Fibroblast of lung (primary cell): Measurements from ENCODE around the gene ABAT. TPM values are rescaled to one million over a fixed set of nuclear protein-coding genes. Genes with fewer than 3 reads are reported as not detected.

ENCODE experiments used
- DNase-seq, 2 donors: peaks; one replicate each; pipeline versions ENCODE4 v3.0.0 to v3.0.0-alpha.2; 2010; ENCODE audit warnings: low read depth in 2 of 2
- H2AFZ ChIP-seq: 2 replicates; pipeline ENCODE4 v1.5.1; 2012; ENCODE audit warnings: low read length, control low read depth, inconsistent platforms
- H3K27ac ChIP-seq: 2 replicates; pipeline ENCODE4 v1.5.1; 2011; ENCODE audit warnings: low read length, control low read depth; ENCODE audit not compliant: insufficient read depth
- H3K27me3 ChIP-seq: 2 replicates; pipeline ENCODE4 v1.5.1; 2011; ENCODE audit warnings: mild to moderate bottlenecking, low read length; ENCODE audit not compliant: control insufficient read depth, insufficient read depth
- H3K36me3 ChIP-seq: 2 replicates; pipeline ENCODE4 v1.5.1; 2011; ENCODE audit warnings: low read length; ENCODE audit not compliant: control insufficient read depth, insufficient read depth
- H3K4me1 ChIP-seq: 2 replicates; pipeline ENCODE4 v1.5.1; 2011; ENCODE audit warnings: low read length; ENCODE audit not compliant: control insufficient read depth, insufficient read depth; ENCODE audit errors: extremely low read depth
- H3K4me2 ChIP-seq: 2 replicates; pipeline ENCODE4 v1.5.1; 2011; ENCODE audit warnings: low read length, control low read depth; ENCODE audit not compliant: insufficient read depth; ENCODE audit errors: extremely low read depth
- H3K4me3 ChIP-seq, 4 experiments: fragments of 200-600 bp in 1 of 4; sonication (generic) in 1 of 4; replicated peaks in 1 of 4; 2 replicates each; pipeline ENCODE4 v1.5.1; 2011 to 2016; ENCODE audit warnings: low read length in 4 of 4, low read depth in 3 of 4, mild to moderate bottlenecking in 3 of 4, control low read depth in 2 of 4, inconsistent platforms in 1 of 4, mixed read lengths in 1 of 4; ENCODE audit not compliant: insufficient read depth in 1 of 4; ENCODE audit errors: control extremely low read depth in 1 of 4
- H3K79me2 ChIP-seq: 2 replicates; pipeline ENCODE4 v1.5.1; 2012; ENCODE audit warnings: mild to moderate bottlenecking, low read length, inconsistent platforms; ENCODE audit not compliant: control insufficient read depth, insufficient read depth
- H3K9ac ChIP-seq: 2 replicates; pipeline ENCODE4 v1.5.1; 2011; ENCODE audit warnings: mild to moderate bottlenecking, low read length, control low read depth; ENCODE audit not compliant: insufficient read depth
- H3K9me3 ChIP-seq: 2 replicates; pipeline ENCODE4 v1.5.1; 2012; ENCODE audit warnings: low read depth, low read length; ENCODE audit not compliant: control insufficient read depth, insufficient read depth
- H4K20me1 ChIP-seq: 2 replicates; pipeline ENCODE4 v1.5.1; 2011; ENCODE audit warnings: low read length; ENCODE audit not compliant: control insufficient read depth, insufficient read depth; ENCODE audit errors: extremely low read depth
- EZH2 ChIP-seq: IDR thresholded peaks from 2 replicates; pipeline ENCODE4 v1.5.1; 2012; ENCODE audit warnings: low read length, control low read depth, mild to moderate bottlenecking; ENCODE audit errors: missing control alignments
- polyA plus RNA-seq, 2 donors: library from polyadenylated mRNA; depleted of rRNA in 1 of 2; stranded (reverse) in 1 of 2; unstranded in 1 of 2; fragments of >200 nt; gene quantifications; 2 replicates each; pipeline ENCODE4 v1.2.1, GENCODE V29; 2011 to 2012; ENCODE audit warnings: missing spikeins in 1 of 2
- total RNA-seq: library from RNA; depleted of rRNA; stranded (reverse); fragments of >200 nt; gene quantifications from 2 replicates; pipeline ENCODE4 v1.2.1, GENCODE V29; 2014
- TF ChIP-seq, protein P1 (sequence below), 2 donors: IDR thresholded peaks in 1 of 2; conservative IDR thresholded peaks in 1 of 2; 1 replicate in 1 of 2; 2 replicates in 1 of 2; pipeline ENCODE4 v1.5.1; 2011 to 2012; ENCODE audit warnings: low read length in 2 of 2, control low read depth in 1 of 2, inconsistent platforms in 1 of 2, low read depth in 1 of 2, mild to moderate bottlenecking in 1 of 2

Gene ABAT
- total and polyA plus RNA-seq, 2 donors (not counting 1 experiment from before 2014, with no cell fraction given) = 1.8 TPM

DNA sequence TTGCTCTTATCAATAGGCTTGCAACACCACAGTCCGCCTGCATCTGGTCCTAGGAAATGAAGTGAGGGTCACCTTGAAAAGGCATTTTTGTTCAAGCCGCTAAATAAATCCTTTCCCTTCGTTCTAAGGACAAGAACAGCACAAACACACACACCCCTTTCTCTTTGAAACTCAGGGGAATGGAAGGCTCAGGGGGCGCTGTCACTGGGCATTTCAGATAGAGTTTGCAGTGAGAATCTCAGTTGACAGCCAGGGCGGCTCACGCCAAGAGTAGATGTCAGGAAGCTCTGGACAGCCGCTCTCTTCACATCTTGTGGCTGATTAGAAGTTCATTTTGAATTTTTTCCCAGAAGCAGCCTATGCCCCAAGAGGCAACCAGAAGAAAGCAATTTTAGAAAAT lies 39.8 kb downstream of the ABAT start:
- no peaks in the 10 kb centered on the region for H4K20me1 ChIP-seq
- no peak overlapping the region for H2AFZ ChIP-seq
- H3K27ac ChIP-seq = no peak overlapping the region
- no peaks in the 10 kb centered on the region for H3K9me3 ChIP-seq
- H3K79me2 ChIP-seq = no peaks in the 10 kb centered on the region
- DNase-seq = no peak
- H3K4me3 ChIP-seq = no peak overlapping the region
- no peak overlapping the region for H3K9ac ChIP-seq
- TF ChIP-seq EZH2 = no peak
- TF ChIP-seq, protein P1, sequence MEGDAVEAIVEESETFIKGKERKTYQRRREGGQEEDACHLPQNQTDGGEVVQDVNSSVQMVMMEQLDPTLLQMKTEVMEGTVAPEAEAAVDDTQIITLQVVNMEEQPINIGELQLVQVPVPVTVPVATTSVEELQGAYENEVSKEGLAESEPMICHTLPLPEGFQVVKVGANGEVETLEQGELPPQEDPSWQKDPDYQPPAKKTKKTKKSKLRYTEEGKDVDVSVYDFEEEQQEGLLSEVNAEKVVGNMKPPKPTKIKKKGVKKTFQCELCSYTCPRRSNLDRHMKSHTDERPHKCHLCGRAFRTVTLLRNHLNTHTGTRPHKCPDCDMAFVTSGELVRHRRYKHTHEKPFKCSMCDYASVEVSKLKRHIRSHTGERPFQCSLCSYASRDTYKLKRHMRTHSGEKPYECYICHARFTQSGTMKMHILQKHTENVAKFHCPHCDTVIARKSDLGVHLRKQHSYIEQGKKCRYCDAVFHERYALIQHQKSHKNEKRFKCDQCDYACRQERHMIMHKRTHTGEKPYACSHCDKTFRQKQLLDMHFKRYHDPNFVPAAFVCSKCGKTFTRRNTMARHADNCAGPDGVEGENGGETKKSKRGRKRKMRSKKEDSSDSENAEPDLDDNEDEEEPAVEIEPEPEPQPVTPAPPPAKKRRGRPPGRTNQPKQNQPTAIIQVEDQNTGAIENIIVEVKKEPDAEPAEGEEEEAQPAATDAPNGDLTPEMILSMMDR (conservative IDR thresholded peaks at IDR 0.05 in 1 of 2, IDR thresholded peaks at IDR 0.05 in 1 of 2; ENCODE audit: low read depth in 1 of 2, low read length in 2 of 2) = no peak
- H3K36me3 ChIP-seq = no peaks in the 10 kb centered on the region
- no peak overlapping the region for H3K4me2 ChIP-seq
- no peaks in the 10 kb centered on the region for H3K4me1 ChIP-seq
- no peaks in the 10 kb centered on the region for H3K27me3 ChIP-seq

DNA sequence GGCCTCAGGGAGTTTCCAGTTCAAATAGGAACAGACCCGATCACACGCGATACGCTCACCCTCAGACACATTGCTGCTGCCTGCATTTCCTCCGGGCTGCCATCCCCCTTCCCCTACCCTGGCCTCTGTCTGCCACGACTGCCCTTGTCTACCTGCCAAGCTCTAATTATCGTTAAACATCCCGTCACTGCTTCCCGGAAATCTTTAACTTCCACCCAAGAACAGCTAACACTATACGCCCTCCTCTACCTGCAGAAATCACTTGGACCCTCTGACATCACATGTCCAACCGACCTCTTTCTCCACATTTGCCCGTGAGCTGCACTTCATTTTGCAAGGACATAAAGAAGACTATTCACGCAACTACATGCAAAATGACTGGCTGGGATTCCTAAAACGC lies 40.4 kb downstream of the ABAT start:
- H3K79me2 ChIP-seq = no peaks in the 10 kb centered on the region
- no peaks in the 10 kb centered on the region for H4K20me1 ChIP-seq
- TF ChIP-seq EZH2 = no peak
- TF ChIP-seq, protein P1 (conservative IDR thresholded peaks at IDR 0.05 in 1 of 2, IDR thresholded peaks at IDR 0.05 in 1 of 2; ENCODE audit: low read depth in 1 of 2, low read length in 2 of 2) = no peak
- no peak overlapping the region for H3K27ac ChIP-seq
- no peak for DNase-seq
- no peak overlapping the region for H2AFZ ChIP-seq
- no peaks in the 10 kb centered on the region for H3K9me3 ChIP-seq
- no peaks in the 10 kb centered on the region for H3K4me1 ChIP-seq
- no peak overlapping the region for H3K4me2 ChIP-seq
- no peaks in the 10 kb centered on the region for H3K36me3 ChIP-seq
- H3K4me3 ChIP-seq = no peak overlapping the region
- H3K27me3 ChIP-seq = no peaks in the 10 kb centered on the region
- H3K9ac ChIP-seq = no peak overlapping the region

DNA sequence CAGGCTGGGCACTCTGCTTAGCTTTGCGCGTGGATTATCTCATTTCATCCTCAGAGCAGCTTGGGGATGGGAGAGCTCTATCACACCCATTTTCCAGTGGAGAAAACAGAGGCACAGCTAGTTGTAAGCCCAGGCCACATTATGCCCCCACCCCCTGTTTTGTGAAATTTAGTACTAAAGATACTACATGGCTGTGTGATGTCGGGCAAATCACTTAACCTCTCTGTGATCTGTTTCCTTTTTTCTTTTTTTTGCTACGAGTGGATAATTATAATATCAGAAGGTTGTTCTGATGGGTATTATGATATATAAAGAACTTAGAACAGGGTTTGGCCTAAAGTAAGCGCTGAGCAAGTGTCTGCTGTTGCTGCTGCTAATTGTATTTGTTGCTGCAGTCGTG lies 41.6 kb downstream of the ABAT start:
- no peaks in the 10 kb centered on the region for H3K4me1 ChIP-seq
- TF ChIP-seq, protein P1 (conservative IDR thresholded peaks at IDR 0.05 in 1 of 2, IDR thresholded peaks at IDR 0.05 in 1 of 2; ENCODE audit: low read depth in 1 of 2, low read length in 2 of 2) = no peak
- no peak for TF ChIP-seq EZH2
- no peak for DNase-seq
- no peaks in the 10 kb centered on the region for H3K36me3 ChIP-seq
- H2AFZ ChIP-seq = no peak overlapping the region
- no peak overlapping the region for H3K9ac ChIP-seq
- H3K9me3 ChIP-seq = no peaks in the 10 kb centered on the region
- H4K20me1 ChIP-seq = no peaks in the 10 kb centered on the region
- no peak overlapping the region for H3K27ac ChIP-seq
- H3K4me2 ChIP-seq = no peak overlapping the region
- no peaks in the 10 kb centered on the region for H3K27me3 ChIP-seq
- H3K79me2 ChIP-seq = no peaks in the 10 kb centered on the region
- H3K4me3 ChIP-seq = no peak overlapping the region
